ENCODE measurements around the gene LRCOL1.

LRCOL1 gene

GRCh38 chr12:132618683-132619043, 8.3 kb upstream of the LRCOL1 start, which contains the start of gene P2RX2:
P2RX2 (plus strand) TSS chr12:132618776; CDS start chr12:132618817, 41 bp downstream.
- DNase-seq = no peak

- peak; percentile 49 for DNase-seq
These were observed 7.7 kb upstream of the LRCOL1 start for GRCh38 chr12:132617822-132618682.

GRCh38 chr12:132617135-132617701, 6.8 kb upstream of the LRCOL1 start:
- DNase-seq = no peak

- DNase-seq = no peak
These were observed 5.2 kb upstream of the LRCOL1 start for GRCh38 chr12:132615579-132616038.

GRCh38 chr12:132614861-132615578, 4.6 kb upstream of the LRCOL1 start:
- DNase-seq = peak; percentile 79

GRCh38 chr12:132614029-132614428, 3.6 kb upstream of the LRCOL1 start:
- no peak for DNase-seq

- DNase-seq = no peak
These were observed 1.2 kb upstream of the LRCOL1 start for GRCh38 chr12:132611620-132612019.

- peak; percentile 34 for DNase-seq
These were observed 652 bp upstream of the LRCOL1 start for GRCh38 chr12:132610866-132611602.

GRCh38 chr12:132608231-132609171, 1.9 kb downstream of the LRCOL1 start:
- DNase-seq = no peak

- DNase-seq = no peak
These were observed 3.5 kb downstream of the LRCOL1 start for GRCh38 chr12:132606927-132607326.

GRCh38 chr12:132606466-132606865, 3.9 kb downstream of the LRCOL1 start:
- no peak for DNase-seq

GRCh38 chr12:132605892-132606291, 4.5 kb downstream of the LRCOL1 start:
- DNase-seq = no peak

GRCh38 chr12:132604668-132605441, 5.5 kb downstream of the LRCOL1 start:
- no peak for DNase-seq

- no peak for DNase-seq
These were observed 6.2 kb downstream of the LRCOL1 start for GRCh38 chr12:132604151-132604618.

GRCh38 chr12:132603240-132604150, 6.9 kb downstream of the LRCOL1 start:
- DNase-seq = no peak

- DNase-seq = no peak
These were observed 7.7 kb downstream of the LRCOL1 start for GRCh38 chr12:132602572-132603239.

GRCh38 chr12:132601171-132601883, 9.1 kb downstream of the LRCOL1 start:
- DNase-seq = peak; percentile 18

All from NCI-H146 (cell line).